H1 (cell line): Measurements from ENCODE around the gene GRB7. TPM values are rescaled to one million over a fixed set of nuclear protein-coding genes. Genes with fewer than 3 reads are reported as not detected.

Experiments
- CTCF ChIA-PET: fragments of 300-600 bp; sonication (Branson Sonifier 250); formaldehyde crosslinking; loops from one replicate; lab custom pipeline; 2021; ENCODE audit not compliant: partially characterized antibody; lab: Charles Lee
- POLR2A ChIA-PET: fragments of 300-600 bp; sonication (Branson Sonifier 250); formaldehyde crosslinking; loops from one replicate; lab custom pipeline; 2021; ENCODE audit warnings: inconsistent platforms; ENCODE audit not compliant: partially characterized antibody; lab: Charles Lee
- DNase-seq, 2 experiments: peaks; one replicate each; pipeline versions ENCODE4 v3.0.0 to v3.0.0-alpha.2; 2010 to 2022; ENCODE audit warnings: low spot score in 2 of 2, low read depth in 1 of 2, mixed read lengths in 1 of 2
- FAIRE-seq: peaks from 2 replicates; lab custom pipeline; 2011; peaks lifted over from hg19 to GRCh38; lab: Jason Lieb, UNC
- H2AFZ ChIP-seq: 2 replicates; pipeline ENCODE4 v1.8.1; 2012; ENCODE audit warnings: low read length, inconsistent platforms
- H2AK5ac ChIP-seq: 2 replicates; pipeline ENCODE4 v1.6.1; 2013; ENCODE audit warnings: low read depth, low read length
- H2BK120ac ChIP-seq: replicated peaks from 2 replicates; pipeline ENCODE3; 2013; ENCODE audit warnings: low read depth, low read length, inconsistent platforms
- H2BK12ac ChIP-seq: 2 replicates; pipeline ENCODE4 v1.6.1; 2013; ENCODE audit warnings: low read depth, low read length
- H2BK15ac ChIP-seq: 2 replicates; pipeline ENCODE4 v1.6.1; 2013; ENCODE audit warnings: low read length
- H2BK20ac ChIP-seq: 2 replicates; pipeline ENCODE4 v1.6.1; 2013; ENCODE audit warnings: low read length
- H2BK5ac ChIP-seq: 2 replicates; pipeline ENCODE4 v1.6.1; 2013; ENCODE audit warnings: low read depth, low read length
- H3K14ac ChIP-seq: 2 replicates; pipeline ENCODE4 v1.6.1; 2013; ENCODE audit warnings: inconsistent platforms; ENCODE audit not compliant: insufficient read length
- H3K18ac ChIP-seq: 2 replicates; pipeline ENCODE4 v1.6.1; 2013; ENCODE audit warnings: low read length; ENCODE audit errors: extremely low read depth
- H3K23ac ChIP-seq: 2 replicates; pipeline ENCODE4 v1.6.1; 2013; ENCODE audit warnings: inconsistent platforms; ENCODE audit not compliant: insufficient read length
- H3K23me2 ChIP-seq: 2 replicates; pipeline ENCODE4 v1.6.1; 2013; ENCODE audit warnings: low read depth, low read length
- H3K27ac ChIP-seq: 2 replicates; pipeline ENCODE4 v1.6.1; 2011; ENCODE audit warnings: low read depth, low read length, inconsistent platforms
- H3K27me3 ChIP-seq, 4 experiments: replicated peaks in 1 of 4; 1 replicate in 1 of 4; 2 replicates in 3 of 4; pipeline versions ENCODE4 v1.6.1 to v1.8.1; 2011 to 2013; ENCODE audit warnings: low read length in 3 of 4, mild to moderate bottlenecking in 3 of 4, inconsistent platforms in 2 of 4, mixed read lengths in 2 of 4, moderate library complexity in 1 of 4; ENCODE audit not compliant: control insufficient read depth in 3 of 4, insufficient read depth in 3 of 4; ENCODE audit errors: extremely low read depth in 1 of 4
- H3K36me3 ChIP-seq, 4 experiments: 2 replicates each; pipeline versions ENCODE4 v1.6.1 to v1.8.1; 2011 to 2013; ENCODE audit warnings: mild to moderate bottlenecking in 4 of 4, low read length in 3 of 4, moderate library complexity in 2 of 4, control low read depth in 1 of 4, inconsistent platforms in 1 of 4; ENCODE audit not compliant: insufficient read depth in 4 of 4, control insufficient read depth in 2 of 4
- H3K4ac ChIP-seq: replicated peaks from 2 replicates; pipeline ENCODE3; 2013; ENCODE audit warnings: low read length, low read depth, mixed read lengths, inconsistent platforms; ENCODE audit not compliant: insufficient read length
- H3K4me1 ChIP-seq, 4 experiments: replicated peaks in 1 of 4; 1 replicate in 1 of 4; 2 replicates in 3 of 4; pipeline versions ENCODE4 v1.6.1 to v1.8.1; 2011 to 2013; ENCODE audit warnings: low read length in 3 of 4, inconsistent platforms in 2 of 4, mixed read lengths in 1 of 4; ENCODE audit not compliant: insufficient read depth in 4 of 4, control insufficient read depth in 3 of 4
- H3K4me2 ChIP-seq, 2 experiments: 2 replicates each; pipeline versions ENCODE4 v1.6.1 to v1.8.1; 2011 to 2013; ENCODE audit warnings: low read depth in 2 of 2, low read length in 2 of 2, control low read depth in 1 of 2, inconsistent platforms in 1 of 2, mild to moderate bottlenecking in 1 of 2; ENCODE audit not compliant: insufficient read depth in 1 of 2
- H3K4me3 ChIP-seq, 4 experiments: fragments of 200-600, 300-600 bp in 1 of 4; sonication (generic), shearing (Covaris generic), sonication (Bioruptor Twin) in 1 of 4; 2 replicates each; pipeline versions ENCODE4 v1.5.1 to v1.8.1; 2011 to 2016; ENCODE audit warnings: low read length in 4 of 4, low read depth in 3 of 4, control low read depth in 2 of 4, inconsistent platforms in 2 of 4, mild to moderate bottlenecking in 2 of 4, mixed read lengths in 1 of 4, moderate library complexity in 1 of 4; ENCODE audit not compliant: insufficient read depth in 2 of 4; ENCODE audit errors: extremely low read depth in 1 of 4
- H3K56ac ChIP-seq: replicated peaks from 2 replicates; pipeline ENCODE3; 2013; ENCODE audit warnings: low read depth, mild to moderate bottlenecking, mixed read lengths, low read length, inconsistent platforms; ENCODE audit not compliant: insufficient read length
- H3K79me1 ChIP-seq: 2 replicates; pipeline ENCODE4 v1.6.1; 2013; ENCODE audit warnings: low read depth, low read length, control low read depth
- H3K79me2 ChIP-seq, 2 experiments: 2 replicates each; pipeline versions ENCODE4 v1.6.1 to v1.8.1; 2012 to 2013; ENCODE audit warnings: low read length in 2 of 2, mild to moderate bottlenecking in 2 of 2, inconsistent platforms in 1 of 2; ENCODE audit not compliant: insufficient read depth in 2 of 2, control insufficient read depth in 1 of 2
- H3K9ac ChIP-seq, 4 experiments: replicated peaks in 1 of 4; 1 replicate in 1 of 4; 2 replicates in 3 of 4; pipeline versions ENCODE4 v1.6.1 to v1.8.1; 2011 to 2013; ENCODE audit warnings: low read depth in 3 of 4, low read length in 3 of 4, control low read depth in 2 of 4, mild to moderate bottlenecking in 2 of 4, moderate library complexity in 2 of 4, inconsistent platforms in 1 of 4; ENCODE audit errors: extremely low read depth in 1 of 4
- H3K9me3 ChIP-seq, 2 experiments: 2 replicates each; pipeline versions ENCODE4 v1.6.1 to v1.8.1; 2012 to 2013; ENCODE audit warnings: mild to moderate bottlenecking in 2 of 2, moderate library complexity in 2 of 2, control low read depth in 1 of 2, inconsistent platforms in 1 of 2, low read depth in 1 of 2, low read length in 1 of 2, mixed read lengths in 1 of 2; ENCODE audit not compliant: insufficient read depth in 2 of 2
- H4K20me1 ChIP-seq, 2 experiments: replicated peaks in 1 of 2; 2 replicates each; pipeline versions ENCODE3 to v1.8.1; 2011 to 2013; ENCODE audit warnings: inconsistent platforms in 2 of 2, low read length in 2 of 2, mild to moderate bottlenecking in 1 of 2; ENCODE audit not compliant: insufficient read depth in 2 of 2, control insufficient read depth in 1 of 2
- H4K5ac ChIP-seq: 2 replicates; pipeline ENCODE4 v1.6.1; 2013; ENCODE audit warnings: low read length, low read depth, mixed read lengths, inconsistent platforms; ENCODE audit not compliant: insufficient read length
- H4K8ac ChIP-seq: 2 replicates; pipeline ENCODE4 v1.8.0; 2013; ENCODE audit warnings: mild to moderate bottlenecking, moderate library complexity, low read length, inconsistent platforms; ENCODE audit not compliant: insufficient read depth; ENCODE audit errors: extremely low read depth
- H4K91ac ChIP-seq: replicated peaks from 2 replicates; pipeline ENCODE3; 2013; ENCODE audit warnings: low read length, mixed read lengths, inconsistent platforms; ENCODE audit not compliant: insufficient read length
- ATF3 ChIP-seq: IDR thresholded peaks from 2 replicates; pipeline ENCODE4 v1.6.1; 2011; ENCODE audit warnings: low read depth, mild to moderate bottlenecking, low read length; ENCODE audit not compliant: insufficient read depth
- BACH1 ChIP-seq: IDR thresholded peaks from 2 replicates; pipeline ENCODE4 v1.6.1; 2012; ENCODE audit warnings: low read length, improper control_type of control experiment
- CTBP2 ChIP-seq: IDR thresholded peaks from 2 replicates; pipeline ENCODE4 v1.7.0; 2011; ENCODE audit warnings: borderline replicate concordance, mild to moderate bottlenecking, moderate library complexity, mixed read lengths, low read length; ENCODE audit not compliant: insufficient read depth, insufficient read length
- FOSL1 ChIP-seq: IDR thresholded peaks from 2 replicates; pipeline ENCODE4 v1.6.1; 2011; ENCODE audit warnings: mild to moderate bottlenecking, low read depth, low read length, moderate library complexity; ENCODE audit not compliant: insufficient read depth
- HDAC2 ChIP-seq, 2 experiments: fragments of 300-600 bp in 1 of 2; sonication (generic) in 1 of 2; IDR thresholded peaks; 2 replicates each; pipeline ENCODE4 v1.6.1; 2011 to 2012; ENCODE audit warnings: low read depth in 2 of 2, low read length in 2 of 2, mild to moderate bottlenecking in 2 of 2, moderate library complexity in 2 of 2, borderline replicate concordance in 1 of 2, inconsistent platforms in 1 of 2
- JUND ChIP-seq: IDR thresholded peaks from 2 replicates; pipeline ENCODE4 v1.6.1; 2011; ENCODE audit warnings: mild to moderate bottlenecking, improper control_type of control experiment, low read length
- NANOG ChIP-seq: IDR thresholded peaks from 2 replicates; pipeline ENCODE4 v1.6.1; 2011; ENCODE audit warnings: low read length, low read depth, mild to moderate bottlenecking, inconsistent platforms; ENCODE audit not compliant: insufficient read depth, poor library complexity, severe bottlenecking
- NRF1 ChIP-seq: IDR thresholded peaks from 2 replicates; pipeline ENCODE4 v1.6.1; 2011; ENCODE audit warnings: mild to moderate bottlenecking, low read depth, low read length, improper control_type of control experiment
- POLR2AphosphoS5 ChIP-seq: IDR thresholded peaks from 2 replicates; pipeline ENCODE4 v1.6.1; 2011; ENCODE audit warnings: low read depth, low read length
- RNF2 ChIP-seq: fragments of 200-900, 300-1000 bp; sonication (generic); IDR thresholded peaks from 2 replicates; pipeline ENCODE4 v1.7.1; 2016; ENCODE audit warnings: borderline replicate concordance, low read depth, mild to moderate bottlenecking, antibody characterized with exemption, low read length; ENCODE audit not compliant: poor library complexity, severe bottlenecking; ENCODE audit errors: missing control alignments
- SP2 ChIP-seq: IDR thresholded peaks from 2 replicates; pipeline ENCODE4 v1.6.1; 2012; ENCODE audit warnings: mild to moderate bottlenecking, low read length, inconsistent platforms
- SUZ12 ChIP-seq: fragments of 200-600 bp; sonication (generic); IDR thresholded peaks from 2 replicates; pipeline ENCODE4 v1.6.1; 2012; ENCODE audit warnings: mild to moderate bottlenecking, inconsistent platforms, low read length, moderate library complexity, mixed read lengths
- WGBS, 2 experiments: shearing (Covaris generic) in 1 of 2; methylation state at CpG; one replicate each; pipeline versions ENCODE4 v1.1.6 to v1.1.7; 2013 to 2015; ENCODE audit warnings: low lambda C conversion rate in 2 of 2, mixed read lengths in 2 of 2, inconsistent platforms in 1 of 2, low coverage in 1 of 2, missing lambda C conversion rate in 1 of 2; ENCODE audit not compliant: insufficient replicate concordance in 2 of 2, insufficient coverage in 1 of 2, insufficient read length in 1 of 2; ENCODE audit errors: extremely low coverage in 1 of 2, missing lambda C conversion rate in 1 of 2; 5-methylcytosine and 5-hydroxymethylcytosine counted together
- polyA plus RNA-seq, 7 experiments: library from polyadenylated mRNA; depleted of rRNA in 3 of 7; stranded (reverse) in 5 of 7; unstranded in 2 of 7; fragments of >200 nt in 5 of 7; fragments of 200-250 nt in 2 of 7; gene quantifications; 1 replicate in 5 of 7; 2 replicates in 1 of 7; 4 replicates in 1 of 7; pipeline versions ENCODE4 v1.2.1 to v1.2.3, GENCODE V29; 2011 to 2013; ENCODE audit warnings: missing spikeins in 2 of 7, mixed read lengths in 2 of 7
- total RNA-seq: library from RNA; stranded (reverse); fragmentation: NEBNext Ultra II Directional; extraction: Animal tissue kit (Norgen Biotek cat#: 25700); gene quantifications from 2 replicates; pipeline ENCODE4 v1.2.1, GENCODE V29; 2021

Gene GRB7
- total and polyA plus RNA-seq, 2 of the 8 experiments (the other 6 are each of a cell fraction or from before 2014, with no cell fraction given), result 32.2 to 41.5 TPM

GRCh38 chr17:39757176-39757662 is 19.5 kb downstream of the GRB7 start:
- no peak overlapping the region for H4K5ac ChIP-seq
- no peak overlapping the region for H3K4ac ChIP-seq
- no peak overlapping the region for H2BK120ac ChIP-seq
- H2AFZ ChIP-seq, result no peak overlapping the region
- ChIA-PET CTCF (interaction anchor here (1.1 to 8.2 kb wide), 4 partner anchors 28 to 136 kb away, joined by 3 to 102 read pairs (median 8); no protein-coding TSS in a partner anchor), POLR2A (no interaction called here)
- H3K4me1 ChIP-seq, result peaks cover 8 to 15% (median 12%) of the 10 kb centered on the region in 4 experiments
- no peaks in the 10 kb centered on the region; the same call in 1 of the 2 replicates for H3K79me1 ChIP-seq
- H3K9me3 ChIP-seq, result no peaks in the 10 kb centered on the region
- no peaks in the 10 kb centered on the region for H3K79me2 ChIP-seq
- no peak for DNase-seq
- no peak overlapping the region for H3K27ac ChIP-seq
- 85% methylated on average over 4 of the region's 4 CpGs; no CpG with 5 or more reads in 1 of the 2 experiments for WGBS, 2 experiments
- no peaks in the 10 kb centered on the region for H3K36me3 ChIP-seq
- H2BK15ac ChIP-seq, result no peak overlapping the region
- no peak overlapping the region for H4K8ac ChIP-seq
- no peaks in the 10 kb centered on the region for H4K20me1 ChIP-seq
- no peak overlapping the region for H3K4me3 ChIP-seq
- no peak overlapping the region for H2BK20ac ChIP-seq
- H3K56ac ChIP-seq, result no peak overlapping the region
- H3K4me2 ChIP-seq, result no peak overlapping the region
- H2AK5ac ChIP-seq, result no peak overlapping the region
- H4K91ac ChIP-seq, result no peak overlapping the region
- no peak overlapping the region for H2BK5ac ChIP-seq
- H2BK12ac ChIP-seq, result no peak overlapping the region
- H3K18ac ChIP-seq, result no peak overlapping the region
- peaks cover 10% of the 10 kb centered on the region; the same call in 1 of the 2 replicates for H3K23me2 ChIP-seq
- H3K27me3 ChIP-seq, result peaks cover 0 to 3% (median 2%) of the 10 kb centered on the region in 4 experiments; a peak in 2 of 7 replicates
- H3K9ac ChIP-seq, result no peak overlapping the region
- no peak overlapping the region for H3K23ac ChIP-seq
- no peak overlapping the region for H3K14ac ChIP-seq
- FAIRE-seq, result no peak
- TF ChIP-seq SP2 (no peak), BACH1 (no peak), RNF2 (no peak), SUZ12 (no peak), NANOG (no peak), HDAC2 (IDR thresholded peaks at IDR 0.05; ENCODE audit: borderline replicate concordance in 1 of 2, low read depth in 2 of 2, low read length in 2 of 2) (no peak), POLR2AphosphoS5 (no peak), CTBP2 (no peak), NRF1 (no peak), FOSL1 (no peak), JUND (no peak), ATF3 (no peak)
